AG04450 (cell line): Measurements from ENCODE around the gene SPAG6. TPM values are rescaled to one million over a fixed set of nuclear protein-coding genes. Genes with fewer than 3 reads are reported as not detected.

ENCODE experiments used
- CTCF ChIA-PET: fragments of 300-600, 350-600 bp; formaldehyde crosslinking; extraction: SDS; loops from one replicate; lab custom pipeline; 2022; ENCODE audit warnings: antibody characterized with exemption, inconsistent platforms; lab: Charles Lee
- POLR2A ChIA-PET: fragments of 350-600 bp; formaldehyde crosslinking; extraction: SDS; loops from one replicate; lab custom pipeline; 2021; ENCODE audit warnings: antibody characterized with exemption, inconsistent platforms; lab: Yijun Ruan, JAX
- DNase-seq: peaks from one replicate; pipeline ENCODE4 v3.0.0-alpha.2; 2011; ENCODE audit warnings: low read depth, low spot score
- H3K27ac ChIP-seq: one replicate; pipeline ENCODE4 v1.5.1; 2012; ENCODE audit warnings: low read depth, low read length, control low read depth
- H3K27me3 ChIP-seq: one replicate; pipeline ENCODE4 v1.6.0; 2012; ENCODE audit warnings: low read length; ENCODE audit not compliant: control insufficient read depth, insufficient read depth
- H3K4me3 ChIP-seq: 2 replicates; pipeline ENCODE4 v1.5.1; 2011; ENCODE audit warnings: mild to moderate bottlenecking, low read depth, low read length, control low read depth
- H3K9me3 ChIP-seq: 2 replicates; pipeline ENCODE4 v1.5.1; 2012; ENCODE audit warnings: low read length; ENCODE audit not compliant: control insufficient read depth, insufficient read depth
- polyA plus RNA-seq: library from polyadenylated mRNA; depleted of rRNA; stranded (reverse); fragments of >200 nt; gene quantifications from 2 replicates; pipeline ENCODE4 v1.2.3, GENCODE V29; 2011
- TF ChIP-seq, protein P1 (sequence below): IDR thresholded peaks from 2 replicates; pipeline ENCODE4 v1.5.1; 2011; ENCODE audit warnings: low read depth, low read length, control low read depth, inconsistent platforms

The SPAG6 gene
- polyA plus RNA-seq, 1 experiment, result not detected

DNA sequence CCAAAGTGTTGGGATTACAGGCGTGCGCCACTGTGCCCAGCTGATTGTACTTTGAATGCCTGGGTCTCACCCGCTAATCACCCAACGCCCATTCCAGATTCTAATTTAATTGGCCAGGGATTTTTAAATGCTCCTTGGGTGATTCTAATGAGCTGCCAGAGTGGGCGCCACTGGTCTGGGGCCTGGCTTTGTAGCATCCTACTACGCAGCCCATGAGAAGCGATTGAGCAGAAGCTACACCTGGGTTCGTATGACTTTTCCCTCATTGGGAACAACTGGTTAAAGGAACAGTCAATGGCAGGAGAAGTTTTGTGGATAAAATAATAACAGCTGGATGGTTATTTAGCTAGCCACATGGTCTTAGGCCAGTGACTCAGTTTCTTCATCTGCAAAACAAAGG is 108.0 kb downstream of the SPAG6 start:
- DNase-seq, result no peak
- H3K27me3 ChIP-seq, result peaks cover 15% of the 10 kb centered on the region
- TF ChIP-seq, protein P1, sequence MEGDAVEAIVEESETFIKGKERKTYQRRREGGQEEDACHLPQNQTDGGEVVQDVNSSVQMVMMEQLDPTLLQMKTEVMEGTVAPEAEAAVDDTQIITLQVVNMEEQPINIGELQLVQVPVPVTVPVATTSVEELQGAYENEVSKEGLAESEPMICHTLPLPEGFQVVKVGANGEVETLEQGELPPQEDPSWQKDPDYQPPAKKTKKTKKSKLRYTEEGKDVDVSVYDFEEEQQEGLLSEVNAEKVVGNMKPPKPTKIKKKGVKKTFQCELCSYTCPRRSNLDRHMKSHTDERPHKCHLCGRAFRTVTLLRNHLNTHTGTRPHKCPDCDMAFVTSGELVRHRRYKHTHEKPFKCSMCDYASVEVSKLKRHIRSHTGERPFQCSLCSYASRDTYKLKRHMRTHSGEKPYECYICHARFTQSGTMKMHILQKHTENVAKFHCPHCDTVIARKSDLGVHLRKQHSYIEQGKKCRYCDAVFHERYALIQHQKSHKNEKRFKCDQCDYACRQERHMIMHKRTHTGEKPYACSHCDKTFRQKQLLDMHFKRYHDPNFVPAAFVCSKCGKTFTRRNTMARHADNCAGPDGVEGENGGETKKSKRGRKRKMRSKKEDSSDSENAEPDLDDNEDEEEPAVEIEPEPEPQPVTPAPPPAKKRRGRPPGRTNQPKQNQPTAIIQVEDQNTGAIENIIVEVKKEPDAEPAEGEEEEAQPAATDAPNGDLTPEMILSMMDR, result no peak
- no peak overlapping the region for H3K4me3 ChIP-seq
- no peak overlapping the region for H3K27ac ChIP-seq
- CTCF ChIA-PET, result no interaction called here
- POLR2A ChIA-PET, result no interaction called here
- H3K9me3 ChIP-seq, result no peaks in the 10 kb centered on the region; the same call in 1 of the 2 replicates

DNA sequence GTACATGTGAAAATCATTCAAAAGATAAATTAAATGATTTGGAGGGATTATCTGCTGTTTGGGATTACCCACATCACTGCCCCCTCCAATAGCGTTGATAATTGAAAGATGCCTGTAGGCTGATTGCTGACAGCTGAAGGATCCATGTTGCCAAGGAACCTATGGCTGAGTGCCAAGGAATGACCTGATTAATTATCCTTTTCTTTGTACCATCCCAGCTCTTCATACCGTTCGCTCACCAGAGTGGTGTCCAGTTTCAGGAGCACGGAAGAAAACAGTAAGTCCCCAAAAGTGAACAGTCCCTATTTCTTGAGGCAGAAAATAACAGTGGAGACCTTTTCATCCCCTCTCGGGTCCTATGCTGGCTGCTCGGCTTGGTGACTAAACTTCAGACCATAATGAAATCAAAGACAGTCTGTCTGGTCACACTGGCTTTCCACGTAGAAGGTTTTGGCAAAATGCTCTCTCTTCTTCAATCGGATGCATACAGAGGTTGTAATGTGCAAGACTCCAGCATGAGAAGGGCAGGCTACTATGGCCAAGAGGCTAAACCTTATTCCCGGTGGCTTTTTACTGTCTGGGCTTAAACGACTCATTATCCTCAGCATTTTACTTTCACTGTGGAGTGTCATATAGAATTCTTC is 108.8 kb downstream of the SPAG6 start:
- TF ChIP-seq, protein P1, result no peak
- H3K27me3 ChIP-seq, result peaks cover 15% of the 10 kb centered on the region
- no peak for DNase-seq
- no peak overlapping the region for H3K4me3 ChIP-seq
- H3K27ac ChIP-seq, result no peak overlapping the region
- ChIA-PET CTCF (no interaction called here), POLR2A (no interaction called here)
- no peaks in the 10 kb centered on the region; the same call in 1 of the 2 replicates for H3K9me3 ChIP-seq

DNA sequence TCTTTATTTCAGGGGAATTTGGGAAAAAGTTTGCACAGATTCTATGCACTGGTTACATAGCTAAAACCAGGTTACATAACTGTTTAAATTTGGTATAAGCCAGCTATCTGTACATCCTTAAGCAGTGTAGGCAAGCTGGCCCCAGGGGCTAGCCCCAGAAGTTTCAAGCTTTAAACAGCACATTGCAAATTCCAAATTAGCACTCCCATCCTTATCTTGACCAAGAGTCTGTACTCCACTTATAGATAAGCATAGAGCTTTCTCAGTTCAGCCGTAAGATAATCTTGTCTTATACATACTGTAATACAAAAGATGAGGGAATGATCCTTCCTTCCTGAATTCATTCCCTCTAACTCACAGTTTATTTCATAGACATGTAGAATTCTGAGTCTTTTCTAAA is 109.3 kb downstream of the SPAG6 start:
- Histone ChIP-seq H3K9me3 (no peaks in the 10 kb centered on the region; the same call in 1 of the 2 replicates), H3K27ac (no peak overlapping the region), H3K27me3 (peaks cover 10% of the 10 kb centered on the region), H3K4me3 (no peak overlapping the region)
- no peak for DNase-seq
- TF ChIP-seq, protein P1, result no peak
- POLR2A ChIA-PET, result no interaction called here
- CTCF ChIA-PET, result no interaction called here

DNA sequence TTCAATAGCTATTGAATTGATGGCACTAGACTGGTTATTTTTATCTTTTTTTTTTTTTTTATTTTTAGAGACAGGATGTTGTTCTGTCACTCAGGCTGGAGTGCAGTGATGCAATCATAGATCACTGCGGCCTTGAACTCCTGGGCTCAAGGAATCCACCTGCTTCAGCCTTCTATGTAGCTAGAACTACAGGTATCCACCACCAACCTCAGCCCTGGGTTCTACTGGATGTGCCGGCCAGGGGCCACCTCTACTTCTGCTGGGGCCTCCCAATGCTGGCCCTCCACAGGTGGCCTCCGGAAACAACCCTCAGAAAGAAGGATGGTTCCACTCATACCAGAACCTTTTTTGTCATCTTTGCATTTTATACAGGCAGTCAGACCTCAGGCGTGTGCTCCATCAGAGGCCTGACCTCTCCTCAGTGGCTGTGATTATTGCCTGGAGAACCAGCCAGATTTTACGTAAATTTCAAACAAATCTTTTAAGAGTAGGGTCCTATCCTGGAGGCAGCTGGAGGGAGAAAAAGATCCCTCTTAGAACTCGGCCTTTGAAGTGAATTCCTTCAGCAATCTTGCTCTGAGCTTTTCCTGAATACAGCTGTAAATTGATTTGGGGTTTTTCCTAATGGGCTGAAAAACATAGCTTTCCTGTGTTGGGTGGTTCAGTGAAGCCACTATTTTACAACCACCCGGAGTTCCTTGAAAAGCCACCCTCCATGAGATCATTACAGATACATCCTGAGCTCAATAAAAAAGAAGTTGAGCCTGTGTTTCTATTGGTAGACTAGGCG is 110.0 kb downstream of the SPAG6 start:
- POLR2A ChIA-PET, result no interaction called here
- CTCF ChIA-PET, result interaction anchor here (0.6 kb wide), 1 partner anchor 286 kb away, joined by 4 read pairs; no protein-coding TSS in a partner anchor

More for the DNA sequence above, 110.0 kb downstream of the SPAG6 start:
- DNase-seq, result no peak
- no peak overlapping the region for H3K27ac ChIP-seq
- H3K9me3 ChIP-seq, result no peaks in the 10 kb centered on the region; the same call in 1 of the 2 replicates
- no peak overlapping the region for H3K4me3 ChIP-seq
- TF ChIP-seq, protein P1, result no peak
- H3K27me3 ChIP-seq, result peaks cover 9% of the 10 kb centered on the region
